Stimulated activated CD8-positive, alpha-beta memory T cell treated with anti-CD3 and anti-CD28 coated beads, Interleukin-4, amount 100 ng/mL, for 4 hours (primary cell): Measurements from ENCODE around the gene SERGEF.

Experiments
- DNase-seq, 2 donors: peaks; one replicate each; pipeline ENCODE4 v3.0.0-alpha.2; 2020; ENCODE audit warnings: low read depth in 2 of 2, low spot score in 1 of 2

Gene SERGEF

GRCh38 chr11:17751558-17751957 is 261.3 kb downstream of the SERGEF start:
- DNase-seq: no peak

GRCh38 chr11:17750801-17751165 is 262.1 kb downstream of the SERGEF start:
- DNase-seq: no peak

GRCh38 chr11:17750013-17750800 is 262.6 kb downstream of the SERGEF start:
- no peak for DNase-seq

- DNase-seq: no peak
Measured at GRCh38 chr11:17748761-17749721, 263.8 kb downstream of the SERGEF start.

- DNase-seq: no peak
Measured at GRCh38 chr11:17748044-17748443, 264.8 kb downstream of the SERGEF start.

GRCh38 chr11:17747131-17747955 is 265.5 kb downstream of the SERGEF start:
- no peak for DNase-seq

- DNase-seq: no peak
Measured at GRCh38 chr11:17746096-17746495, 266.8 kb downstream of the SERGEF start.

- DNase-seq: no peak
Measured at GRCh38 chr11:17745023-17745772, 267.6 kb downstream of the SERGEF start.

GRCh38 chr11:17744151-17744940 is 268.5 kb downstream of the SERGEF start:
- DNase-seq: no peak

- DNase-seq: no peak
Measured at GRCh38 chr11:17743808-17744119, 269.1 kb downstream of the SERGEF start.

GRCh38 chr11:17743026-17743807 is 269.6 kb downstream of the SERGEF start:
- DNase-seq: no peak

GRCh38 chr11:17742019-17742418 is 270.8 kb downstream of the SERGEF start:
- no peak for DNase-seq

- no peak for DNase-seq
Measured at GRCh38 chr11:17741487-17741886, 271.4 kb downstream of the SERGEF start.

GRCh38 chr11:17740649-17741235 is 272.1 kb downstream of the SERGEF start:
- no peak for DNase-seq

GRCh38 chr11:17739945-17740338 is 272.9 kb downstream of the SERGEF start:
- DNase-seq: no peak

GRCh38 chr11:17738151-17738973 is 274.5 kb downstream of the SERGEF start:
- no peak for DNase-seq
